GM21576 (cell line): ENCODE data around the gene IFI30.
A peak's percentile ranks its signal among the peaks of the same experiment; 100 is the strongest.

ENCODE experiments used
- ATAC-seq: cut with Tn5 transposase; IDR thresholded peaks from one replicate; pipeline ENCODE4 v1.9.1; 2021; ENCODE audit warnings: mild to moderate bottlenecking, moderate library complexity; ENCODE audit not compliant: unreplicated experiment

The IFI30 gene

DNA sequence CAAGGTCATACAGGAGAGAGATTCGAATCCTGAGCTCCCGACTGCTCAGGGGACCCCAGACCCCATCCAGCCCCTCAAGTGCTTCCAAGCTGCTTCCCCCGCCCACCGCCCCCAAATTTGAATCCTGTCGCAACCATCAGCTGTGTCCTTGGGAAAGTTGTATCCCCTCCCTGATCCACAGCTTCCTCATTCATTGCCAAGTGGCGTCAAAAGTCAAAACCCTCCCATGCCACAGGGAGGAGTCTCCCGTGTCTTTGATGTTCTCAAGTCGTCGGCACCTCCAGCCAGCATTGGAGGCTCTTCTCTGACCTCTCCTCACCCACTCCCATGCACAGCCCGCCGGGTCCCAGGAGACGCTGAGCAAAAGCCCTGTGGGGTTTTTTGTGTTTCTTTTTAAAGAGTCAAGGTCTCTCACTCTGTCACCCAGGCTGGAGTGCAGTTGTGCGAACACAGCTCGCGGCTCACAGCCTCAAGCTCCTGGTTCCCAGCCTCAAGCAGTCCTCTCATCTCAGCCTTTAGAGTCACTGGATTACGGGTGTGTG is 2.8 kb upstream of the IFI30 start:
- ATAC-seq, result no peak

DNA sequence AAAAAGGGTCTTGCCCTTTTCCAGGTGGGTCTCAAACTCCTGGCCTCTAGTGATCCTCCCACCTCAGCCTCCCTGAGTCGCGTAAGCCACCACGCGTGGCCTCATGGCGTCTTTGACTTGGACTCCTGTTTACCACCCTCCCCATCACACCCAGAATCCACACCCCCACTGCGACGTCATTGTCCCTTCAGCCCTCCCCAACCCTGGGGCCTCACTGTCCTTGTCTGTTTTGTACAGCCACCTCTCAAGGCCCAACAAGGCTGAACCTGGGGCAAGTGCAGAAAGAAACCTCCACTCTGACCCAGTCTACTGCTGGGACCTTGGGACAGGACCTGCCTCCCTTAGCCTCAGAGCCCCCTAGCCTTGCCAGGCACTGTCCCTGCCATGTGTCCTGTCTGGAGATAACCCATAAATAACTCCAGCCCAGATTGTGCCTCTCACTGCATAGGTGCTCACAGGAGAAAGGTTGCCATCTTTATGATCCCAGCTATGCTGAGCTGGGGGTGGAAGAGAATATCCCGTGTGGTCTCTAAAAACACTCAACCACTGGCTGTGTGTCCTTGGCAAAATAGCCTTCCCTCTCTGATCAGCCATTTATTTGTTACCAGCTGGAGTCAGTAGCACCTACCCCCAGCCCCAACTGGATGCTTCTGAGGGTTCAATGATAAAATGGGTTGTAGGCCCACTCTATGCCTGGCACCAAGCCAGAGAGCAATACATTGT is 1.8 kb upstream of the IFI30 start:
- ATAC-seq, result no peak

DNA sequence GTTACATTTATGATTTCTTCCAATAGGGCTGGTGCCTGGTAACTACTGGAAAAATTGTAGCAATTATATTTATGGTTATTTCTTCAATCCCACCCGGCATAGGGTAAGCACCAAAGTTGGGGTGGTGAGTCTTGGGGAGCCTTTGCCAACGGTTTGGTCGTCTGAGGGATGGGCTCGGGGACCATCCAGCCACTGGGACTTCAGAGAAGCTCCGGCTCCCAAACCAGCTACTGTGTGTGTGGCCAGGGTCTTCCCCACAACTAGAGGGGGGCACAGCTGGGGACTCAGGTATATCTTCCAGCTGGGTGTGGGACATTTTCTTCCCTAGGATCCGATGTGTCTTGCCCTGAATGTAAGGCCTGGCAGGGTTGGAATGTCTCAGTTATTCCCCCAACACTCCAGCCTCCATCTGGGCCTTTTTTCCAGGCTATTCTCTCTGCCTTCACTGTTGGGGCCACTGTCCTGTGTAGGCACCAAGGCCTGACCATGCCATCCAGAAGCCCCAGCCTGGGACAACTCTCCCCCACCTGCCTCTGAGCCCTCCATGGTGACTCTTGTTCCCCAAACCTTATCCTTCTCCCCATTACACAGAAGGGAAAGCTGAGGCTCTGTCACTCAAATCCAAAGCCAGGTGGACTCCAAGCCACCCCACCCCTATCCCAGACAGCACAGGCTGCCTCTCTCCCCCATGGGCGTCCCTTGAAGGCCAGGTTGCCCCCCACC is 1.1 kb upstream of the IFI30 start:
- no peak for ATAC-seq

DNA sequence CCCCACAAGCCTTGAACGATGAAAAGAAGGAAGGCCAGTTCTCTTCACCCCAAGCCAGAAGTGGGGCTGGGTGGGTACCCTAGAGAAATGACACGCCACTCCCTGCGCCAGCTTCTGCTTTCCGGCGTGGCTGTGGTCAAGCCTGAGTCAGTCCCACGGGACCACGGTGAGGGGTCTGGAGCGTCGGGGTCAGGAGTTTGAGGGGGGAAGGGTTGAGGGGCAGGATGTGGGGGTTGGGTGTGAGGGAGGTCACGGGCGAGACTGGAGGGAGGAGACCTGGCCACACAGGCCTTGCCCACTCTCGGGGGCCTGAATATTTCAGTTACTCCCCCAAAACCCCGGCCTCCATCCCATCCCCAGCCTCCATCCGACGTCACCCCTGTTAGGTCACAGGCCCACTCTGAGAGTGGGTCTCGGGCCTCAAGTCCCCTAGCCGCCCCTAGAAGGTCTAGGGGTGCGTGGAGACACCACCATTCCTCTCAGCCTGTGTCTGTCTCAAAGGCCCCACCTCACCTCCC is 500 bp upstream of the IFI30 start:
- no peak for ATAC-seq

DNA sequence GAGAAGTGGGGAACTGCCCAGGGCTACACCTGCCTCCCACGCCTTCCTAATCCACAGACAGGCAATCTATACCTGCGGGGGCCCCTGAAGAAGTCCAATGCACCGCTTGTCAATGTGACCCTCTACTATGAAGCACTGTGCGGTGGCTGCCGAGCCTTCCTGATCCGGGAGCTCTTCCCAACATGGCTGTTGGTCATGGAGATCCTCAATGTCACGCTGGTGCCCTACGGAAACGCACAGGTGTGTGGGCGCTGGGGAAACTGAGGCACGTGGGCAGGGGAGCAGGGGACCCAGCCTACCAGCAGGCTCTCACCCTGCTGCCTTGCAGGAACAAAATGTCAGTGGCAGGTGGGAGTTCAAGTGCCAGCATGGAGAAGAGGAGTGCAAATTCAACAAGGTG is 1.4 kb downstream of the IFI30 start:
- ATAC-seq, result no peak

DNA sequence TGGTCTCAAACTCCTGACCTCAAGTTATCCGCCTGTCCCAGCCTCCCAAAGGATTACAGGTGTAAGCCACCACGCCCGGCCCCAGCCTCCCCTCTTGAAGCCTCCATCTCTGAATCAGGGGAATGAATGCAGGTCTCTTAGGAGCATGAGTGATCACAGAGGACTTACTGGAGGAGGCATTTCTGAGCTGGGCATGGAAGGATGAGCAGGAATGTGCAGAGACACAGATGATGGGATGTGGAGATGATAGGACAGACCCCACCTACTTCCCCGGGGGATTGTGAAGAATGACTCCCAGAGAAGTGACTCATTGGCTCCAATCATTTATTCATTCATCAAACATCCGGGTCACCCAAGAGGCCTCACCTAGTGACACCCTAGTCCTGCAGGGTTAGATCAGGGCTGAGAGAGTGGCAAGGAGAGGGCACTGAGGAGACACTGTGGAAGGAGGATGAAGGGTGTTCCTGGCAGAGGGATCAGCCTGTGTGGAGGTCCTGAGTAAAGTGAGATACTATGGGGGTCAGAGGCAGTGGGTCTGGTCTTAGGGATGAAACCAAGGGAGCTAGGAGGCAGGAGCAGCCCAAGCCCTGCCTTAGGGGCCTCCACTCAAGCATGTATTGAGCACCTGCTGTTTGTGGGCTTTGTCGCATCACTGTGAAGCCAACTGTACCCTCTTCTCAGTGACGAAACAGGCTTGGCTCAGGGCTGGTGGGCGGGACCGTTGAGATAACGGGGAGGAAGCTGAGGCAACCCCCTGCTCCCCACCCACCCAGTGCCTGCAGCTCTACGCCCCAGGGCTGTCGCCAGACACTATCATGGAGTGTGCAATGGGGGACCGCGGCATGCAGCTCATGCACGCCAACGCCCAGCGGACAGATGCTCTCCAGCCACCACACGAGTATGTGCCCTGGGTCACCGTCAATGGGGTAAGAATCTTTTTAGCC is 3.0 kb downstream of the IFI30 start:
- no peak for ATAC-seq

DNA sequence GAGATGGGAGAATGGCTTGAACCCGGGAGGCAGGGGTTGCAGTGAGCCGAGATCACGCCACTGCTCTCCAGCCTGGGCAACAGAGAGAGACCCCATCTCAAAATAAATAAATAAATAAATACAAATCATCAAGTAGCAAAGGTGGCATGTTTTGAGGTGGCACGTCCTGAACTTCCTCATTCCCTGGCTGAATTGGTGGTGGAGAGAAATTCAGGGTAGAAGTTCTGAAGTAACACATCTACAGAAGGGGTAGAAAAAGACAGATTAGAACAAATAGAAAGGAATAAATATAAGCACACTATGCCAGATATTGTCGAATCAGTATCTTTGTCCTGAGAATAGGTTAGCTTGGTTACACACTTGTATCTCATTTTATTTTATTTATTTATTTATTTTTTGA is 6.3 kb downstream of the IFI30 start:
- ATAC-seq, result no peak

DNA sequence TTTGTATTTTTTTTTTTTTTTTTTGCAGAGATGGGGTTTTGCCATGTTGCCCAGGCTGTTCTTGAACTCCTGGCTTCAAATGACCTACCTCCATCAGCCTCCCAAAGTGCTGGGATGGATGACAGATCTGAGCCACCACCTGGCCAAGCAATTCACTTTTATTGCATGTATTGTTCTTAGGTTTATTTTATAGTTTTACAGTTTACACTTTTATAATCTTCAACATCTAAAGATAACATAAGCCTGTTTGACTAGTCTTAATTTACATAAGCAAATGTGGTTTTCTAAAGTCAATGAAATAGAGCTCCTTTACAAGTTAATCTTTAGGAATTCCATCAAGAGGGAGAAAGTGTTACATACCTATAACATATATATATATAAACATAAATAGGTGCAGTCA is 9.9 kb downstream of the IFI30 start:
- ATAC-seq, result no peak

DNA sequence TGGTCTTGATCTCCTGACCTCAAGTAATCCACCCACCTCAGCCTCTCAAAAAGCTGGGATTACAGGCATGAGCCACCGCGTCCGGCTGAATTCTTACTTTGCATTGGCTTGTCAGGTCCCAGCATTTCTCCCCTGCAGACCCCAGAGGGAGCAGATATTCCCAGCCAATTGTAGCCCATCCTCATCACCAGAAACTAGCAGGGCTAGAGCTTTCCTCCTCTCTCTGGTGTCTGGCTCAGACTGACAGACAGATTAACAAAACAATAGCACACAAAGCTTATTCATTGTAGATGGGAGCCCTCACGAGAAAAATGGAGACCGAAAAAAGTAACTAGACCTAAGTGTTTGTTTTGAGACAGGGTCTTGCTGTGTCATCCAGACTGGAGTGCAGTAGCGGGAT is 11.9 kb downstream of the IFI30 start:
- ATAC-seq, result no peak

DNA sequence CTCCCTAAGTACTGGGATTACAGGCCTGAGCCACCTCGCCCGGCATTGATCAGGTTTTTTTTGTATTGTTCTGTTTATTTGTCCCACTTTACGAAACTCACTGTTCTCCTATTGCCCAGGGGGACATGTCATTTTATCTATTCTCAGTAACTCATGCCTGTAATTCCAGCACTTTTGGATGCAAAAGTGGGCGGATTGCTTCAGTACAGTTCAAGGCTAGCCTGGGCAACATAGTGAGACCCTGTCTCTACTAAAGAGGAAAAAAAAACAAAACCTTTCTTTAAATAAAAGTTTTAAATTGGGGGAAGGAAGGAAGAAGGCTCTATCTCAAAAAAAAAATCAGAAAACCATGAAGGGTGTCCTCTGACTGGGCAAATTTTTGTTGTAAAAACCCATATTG is 16.7 kb downstream of the IFI30 start:
- no peak for ATAC-seq

DNA sequence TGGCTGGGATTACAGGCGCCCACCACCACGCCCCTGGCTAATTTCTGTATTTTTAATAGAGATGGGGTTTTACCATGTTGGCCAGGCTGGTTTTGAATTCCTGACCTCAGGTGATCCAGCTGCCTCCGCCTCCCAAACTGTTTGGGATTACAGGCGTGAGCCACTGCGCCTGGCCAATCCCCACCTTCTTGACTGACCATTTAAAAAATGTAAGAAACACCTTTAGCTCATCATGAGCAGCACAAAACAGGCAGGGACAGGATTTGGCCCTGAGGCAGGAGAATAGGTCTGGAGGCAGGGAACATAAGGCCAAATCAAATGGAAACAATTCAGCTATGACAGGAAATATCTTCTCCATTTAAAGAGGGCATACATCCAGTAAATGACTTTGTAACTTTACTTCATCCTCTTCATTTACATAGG is 18.0 kb downstream of the IFI30 start:
- ATAC-seq, result no peak

DNA sequence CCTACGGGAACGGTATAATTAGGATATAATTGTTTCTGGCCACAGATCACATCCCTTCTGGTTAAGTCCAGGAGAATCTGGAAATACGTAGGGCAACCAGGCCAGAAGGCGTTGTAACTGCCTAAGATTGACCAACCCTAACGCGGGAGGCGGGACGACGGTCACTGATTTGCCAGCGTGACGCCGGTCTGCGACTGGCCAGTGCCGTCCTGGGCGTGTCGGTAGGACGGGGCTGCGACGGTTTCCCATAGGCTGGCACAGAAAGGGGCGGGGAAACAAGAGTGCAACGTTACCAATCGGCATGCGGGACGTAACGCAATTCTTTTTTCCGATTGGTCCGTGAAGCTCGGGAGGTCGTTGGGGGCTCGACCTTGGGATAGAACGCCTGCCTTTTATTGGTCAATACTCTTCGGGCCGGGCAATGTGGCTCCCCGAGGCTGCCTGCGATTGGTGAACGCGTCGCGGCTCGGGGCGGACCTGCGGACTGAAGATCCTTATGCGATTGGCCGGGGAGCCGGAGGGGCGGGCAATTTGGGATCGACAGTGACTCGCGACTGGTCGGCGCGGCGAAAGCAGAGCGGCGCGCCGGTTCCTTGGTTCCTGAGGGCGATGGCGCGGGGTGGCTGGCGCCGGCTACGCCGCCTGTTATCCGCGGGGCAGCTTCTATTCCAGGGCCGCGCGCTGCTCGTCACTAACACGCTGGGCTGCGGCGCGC is 19.2 kb downstream of the IFI30 start, which contains the start of gene MPV17L2:
Gene MPV17L2, plus strand, starts transcription at position 546 of the 715 bp plus-strand sequence. Its CDS starts 64 bp downstream, at position 610.
- peak; percentile 74 for ATAC-seq

DNA sequence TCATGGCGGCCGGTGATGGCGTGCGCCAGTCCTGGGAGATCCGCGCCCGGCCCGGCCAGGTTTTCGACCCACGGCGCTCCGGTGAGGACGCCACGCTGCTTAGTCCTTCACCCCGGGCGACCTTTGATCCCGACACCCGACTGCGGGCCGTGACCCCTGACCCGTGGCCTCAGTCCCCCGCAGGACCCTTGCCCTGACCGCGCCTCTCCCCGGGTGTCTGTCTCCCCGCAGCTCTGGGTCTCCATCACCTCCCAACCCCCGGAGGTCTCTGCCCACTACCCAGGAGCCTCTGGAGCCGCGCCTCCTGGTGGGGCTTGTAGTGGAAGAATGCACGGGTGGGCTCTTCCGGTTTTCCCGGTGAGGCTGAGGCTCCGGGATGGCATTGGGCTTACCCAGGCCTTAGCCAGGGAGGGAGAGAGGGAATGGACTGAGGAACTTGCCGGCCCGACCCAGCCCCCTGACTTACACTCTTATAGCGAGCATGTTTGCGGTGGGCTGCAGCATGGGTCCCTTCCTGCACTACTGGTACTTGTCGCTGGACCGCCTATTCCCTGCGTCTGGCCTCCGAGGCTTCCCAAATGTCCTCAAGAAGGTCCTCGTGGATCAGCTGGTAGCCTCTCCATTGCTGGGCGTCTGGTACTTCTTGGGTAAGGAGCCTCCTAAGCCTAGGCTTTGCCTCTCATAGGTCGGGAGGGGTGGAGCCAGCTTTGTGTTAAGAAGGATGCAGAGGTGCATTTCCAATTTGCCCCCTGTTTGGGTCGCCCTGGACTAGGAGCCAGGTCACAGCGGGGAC is 20.0 kb downstream of the IFI30 start:
- ATAC-seq, result peak; percentile 1

DNA sequence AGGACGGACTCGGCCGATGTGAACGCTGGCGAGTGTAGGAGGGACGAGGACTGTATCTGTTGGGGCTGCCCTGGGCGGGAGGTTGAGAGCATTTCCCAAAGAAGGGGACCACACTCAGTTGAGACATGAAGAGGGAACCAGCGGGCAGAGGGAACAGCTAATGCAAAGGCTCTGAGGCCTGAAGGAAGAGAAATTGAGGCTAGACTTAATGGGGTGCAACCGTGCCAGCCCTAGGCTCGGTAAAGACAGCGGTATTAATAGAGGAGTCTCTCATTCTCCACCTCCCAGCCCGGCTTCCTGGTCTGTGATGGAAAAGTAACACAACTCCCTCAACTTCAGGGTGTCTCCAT is 20.5 kb downstream of the IFI30 start:
- ATAC-seq, result no peak

DNA sequence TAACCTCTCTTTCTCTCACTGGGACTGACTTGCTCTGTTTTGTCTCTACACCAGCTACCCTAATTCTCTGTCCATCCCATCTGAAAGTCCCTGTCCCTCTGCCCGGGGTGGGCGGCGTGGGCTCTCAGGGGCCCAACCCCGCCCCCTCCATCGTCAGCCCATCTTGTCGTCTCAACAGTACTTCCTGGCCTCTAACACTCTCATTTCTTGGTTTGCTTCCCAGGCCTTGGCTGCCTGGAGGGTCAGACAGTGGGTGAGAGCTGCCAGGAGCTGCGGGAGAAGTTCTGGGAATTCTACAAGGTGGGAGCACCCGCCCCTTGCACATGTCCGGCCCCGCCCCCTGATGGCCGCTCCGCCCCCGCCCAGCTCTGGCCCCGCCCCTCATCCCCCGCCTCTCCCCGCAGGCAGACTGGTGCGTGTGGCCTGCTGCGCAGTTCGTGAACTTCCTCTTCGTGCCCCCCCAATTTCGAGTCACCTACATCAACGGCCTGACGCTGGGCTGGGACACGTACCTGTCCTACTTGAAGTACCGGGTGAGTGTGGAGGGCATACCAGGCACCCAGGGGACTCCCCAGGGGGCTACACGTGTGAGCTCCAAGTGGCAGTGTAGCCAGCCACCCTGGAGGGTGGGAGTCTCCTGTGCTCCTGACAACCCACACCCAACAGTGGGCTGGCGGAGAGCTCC is 21.1 kb downstream of the IFI30 start:
- no peak for ATAC-seq

DNA sequence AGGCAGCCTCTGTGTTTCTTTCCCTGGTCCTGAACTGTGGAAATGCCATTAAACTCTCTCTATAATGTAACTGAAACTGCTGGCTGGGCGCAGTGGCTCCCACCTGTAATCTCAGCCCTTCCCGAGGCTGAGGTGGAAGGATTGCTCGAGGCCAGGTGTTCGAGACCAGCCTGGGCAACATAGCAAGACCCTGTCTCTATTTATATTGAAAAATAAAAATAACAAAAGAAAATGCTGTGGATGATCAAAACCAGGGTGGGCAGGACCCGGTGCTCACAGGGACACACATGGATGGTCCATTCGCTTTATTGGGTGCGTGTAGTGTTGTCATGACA is 22.9 kb downstream of the IFI30 start:
- ATAC-seq, result no peak

DNA sequence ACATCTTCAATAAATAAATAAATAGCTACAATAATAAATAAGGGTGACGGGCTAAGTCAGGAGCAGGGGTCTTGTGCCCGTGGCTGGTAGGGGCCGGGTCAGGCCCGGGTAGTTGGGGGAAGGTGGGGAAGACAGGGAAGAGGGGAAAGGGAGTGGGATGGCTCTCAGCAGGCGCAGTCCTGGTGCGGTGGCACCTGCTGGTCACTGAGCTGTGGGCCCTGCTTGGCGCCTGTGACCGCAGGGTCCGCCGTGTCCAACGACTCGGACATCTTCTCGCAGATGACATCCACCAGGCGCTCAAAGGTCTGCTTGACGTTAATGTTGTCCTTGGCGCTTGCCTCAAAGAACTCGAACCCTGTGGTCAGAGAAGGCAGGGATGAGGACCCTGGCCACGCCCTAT is 23.7 kb downstream of the IFI30 start:
- ATAC-seq, result no peak

DNA sequence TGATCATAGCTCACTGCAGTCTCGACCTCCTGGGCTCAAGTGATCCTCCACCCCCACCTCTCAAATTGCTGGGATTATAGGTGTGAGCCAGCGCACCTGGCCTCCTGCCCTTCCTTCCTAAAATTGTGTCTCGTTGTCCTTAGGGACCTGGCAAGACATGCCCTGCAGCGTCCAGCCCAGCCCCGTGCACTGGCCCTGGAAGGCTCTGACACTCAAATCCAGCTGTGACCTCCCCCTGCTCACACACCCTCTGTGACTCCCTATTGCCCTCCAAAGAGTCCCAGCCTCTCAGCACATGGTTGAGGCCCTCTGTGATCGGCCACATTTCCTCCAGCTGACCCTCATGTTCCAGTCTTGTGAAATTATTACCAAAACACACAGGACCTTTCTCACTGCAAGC is 24.3 kb downstream of the IFI30 start:
- ATAC-seq, result no peak

DNA sequence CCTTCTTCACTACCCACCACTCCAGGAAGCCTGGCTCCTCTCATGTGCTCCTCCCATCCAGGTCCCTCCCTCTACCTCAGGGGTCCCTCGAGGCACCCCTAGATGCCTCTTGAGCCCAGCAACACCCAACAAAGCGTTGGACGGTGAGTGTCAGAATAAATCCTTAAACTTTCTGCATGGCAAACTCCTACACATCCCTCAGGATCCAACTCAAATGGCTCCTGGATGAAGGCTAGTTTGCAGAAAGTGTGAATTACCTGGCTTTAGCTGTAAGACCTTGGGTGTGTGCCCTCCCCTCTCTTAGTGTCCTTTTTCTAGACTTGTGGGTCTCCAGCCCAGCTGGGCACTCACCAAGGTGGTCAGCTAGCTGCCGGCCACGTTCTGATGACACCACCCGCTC is 24.8 kb downstream of the IFI30 start:
- no peak for ATAC-seq
